T-cell (primary cell): ENCODE data around the gene NMRK2. TPM values are rescaled to one million over a fixed set of nuclear protein-coding genes. Genes with fewer than 3 reads are reported as not detected.

Experiments
- ATAC-seq, 4 experiments: fragments of 200-7000 bp in 3 of 4; fragments of 150-1000 bp in 1 of 4; cut with Tn5 transposase; replicated peaks in 1 of 4; 1 replicate in 3 of 4; 2 replicates in 1 of 4; pipeline ENCODE4 v1.10.0; 2021; ENCODE audit warnings: moderate library complexity in 3 of 4, mild to moderate bottlenecking in 2 of 4, moderate number of reproducible peaks in 1 of 4
- CTCF ChIA-PET, 2 donors: fragments of 300-600 bp; sonication (Branson Sonifier 250); formaldehyde crosslinking; loops; one replicate each; lab custom pipeline; 2022; ENCODE audit warnings: antibody characterized with exemption in 2 of 2; lab: Charles Lee
- POLR2A ChIA-PET, 2 donors: fragments of 300-600 bp; sonication (Branson Sonifier 250); formaldehyde crosslinking; loops; one replicate each; lab custom pipeline; 2022; ENCODE audit warnings: antibody characterized with exemption in 2 of 2; lab: Charles Lee
- DNase-seq, 35 experiments: peaks; one replicate each; pipeline versions ENCODE4 v3.0.0 to v3.0.0-alpha.2; 2013 to 2023
- H3K27ac ChIP-seq: one replicate; pipeline ENCODE4 v1.5.1; 2013; ENCODE audit warnings: low read length
- H3K27me3 ChIP-seq, 2 experiments: replicated peaks in 1 of 2; 1 replicate in 1 of 2; 2 replicates in 1 of 2; pipeline versions ENCODE4 v1.6.1 to v1.7.0; 2013; ENCODE audit warnings: low read length in 1 of 2, mixed read lengths in 1 of 2; ENCODE audit not compliant: control insufficient read depth in 2 of 2, insufficient read depth in 2 of 2; ENCODE audit errors: extremely low read depth in 1 of 2
- H3K36me3 ChIP-seq, 2 donors: 1 replicate in 1 of 2; 2 replicates in 1 of 2; pipeline versions ENCODE4 v1.6.1 to v1.7.0; 2013; ENCODE audit warnings: low read length in 1 of 2; ENCODE audit not compliant: control insufficient read depth in 2 of 2, insufficient read depth in 1 of 2; ENCODE audit errors: extremely low read depth in 1 of 2
- H3K4me1 ChIP-seq, 2 experiments: 1 replicate in 1 of 2; 2 replicates in 1 of 2; pipeline versions ENCODE4 v1.6.1 to v1.7.0; 2013; ENCODE audit warnings: low read length in 2 of 2, mixed read lengths in 1 of 2; ENCODE audit not compliant: insufficient read depth in 2 of 2, control insufficient read depth in 1 of 2; ENCODE audit errors: extremely low read depth in 1 of 2
- H3K4me3 ChIP-seq, 2 donors: 1 replicate in 1 of 2; 2 replicates in 1 of 2; pipeline versions ENCODE4 v1.5.1 to v1.7.0; 2013; ENCODE audit warnings: mild to moderate bottlenecking in 2 of 2, low read length in 1 of 2, moderate library complexity in 1 of 2; ENCODE audit not compliant: control insufficient read depth in 1 of 2; ENCODE audit errors: extremely low read depth in 1 of 2
- H3K9me3 ChIP-seq: 2 replicates; pipeline ENCODE4 v1.7.0; 2013
- H3K27ac Mint-ChIP-seq, 2 donors: one replicate each; pipeline ENCODE4 v1.8.0; 2020 to 2021; ENCODE audit warnings: mild to moderate bottlenecking in 2 of 2, mixed read lengths in 2 of 2
- H3K27me3 Mint-ChIP-seq, 2 donors: one replicate each; pipeline ENCODE4 v1.8.0; 2021 to 2022; ENCODE audit warnings: mixed read lengths in 2 of 2
- H3K36me3 Mint-ChIP-seq: one replicate; pipeline ENCODE4 v1.8.0; 2021; ENCODE audit warnings: mixed read lengths
- H3K4me1 Mint-ChIP-seq, 3 donors: one replicate each; pipeline ENCODE4 v1.8.0; 2020 to 2022; ENCODE audit warnings: mixed read lengths in 3 of 3, mild to moderate bottlenecking in 1 of 3
- H3K4me3 Mint-ChIP-seq, 3 donors: one replicate each; pipeline ENCODE4 v1.8.0; 2020 to 2022; ENCODE audit warnings: mild to moderate bottlenecking in 3 of 3, mixed read lengths in 3 of 3, moderate library complexity in 3 of 3
- H3K9me3 Mint-ChIP-seq, 3 donors: one replicate each; pipeline ENCODE4 v1.8.0; 2020 to 2022; ENCODE audit warnings: mixed read lengths in 3 of 3
- WGBS: methylation state at CpG from one replicate; pipeline ENCODE4 v1.1.5; 2013; ENCODE audit warnings: missing lambda C conversion rate; ENCODE audit not compliant: insufficient coverage; 5-methylcytosine and 5-hydroxymethylcytosine counted together
- total RNA-seq, 35 experiments: library from RNA in 6 of 35; stranded (reverse) in 6 of 35; fragments of 120-200 nt in 1 of 35; gene quantifications; one replicate each; pipeline versions ENCODE4 v1.2.1 to v1.2.4 and lab custom pipeline; 2013 to 2026

Gene NMRK2
- total RNA-seq, 5 donors from 2014 or later (not counting 1 experiment from before 2014, with no cell fraction given): not detected

GRCh38 chr19:3898426-3898825 lies 34.4 kb upstream of the NMRK2 start:
- Histone ChIP-seq H3K27ac (no peak overlapping the region), H3K4me3 (peak overlapping the region in 1 of 2 donors; percentile 23), H3K4me1 (peaks cover 0 to 13% of the 10 kb centered on the region in 2 experiments), H3K9me3 (peaks cover 2% of the 10 kb centered on the region), H3K36me3 (no peaks in the 10 kb centered on the region), H3K27me3 (peaks cover 0 to 26% of the 10 kb centered on the region in 2 experiments)
- H3K27ac Mint-ChIP-seq: no peak overlapping the region
- H3K4me1 Mint-ChIP-seq: peaks cover 4% of the 10 kb centered on the region in 3 donors
- ChIA-PET POLR2A (no interaction called here), CTCF (no interaction called here)
- H3K4me3 Mint-ChIP-seq: no peak overlapping the region
- H3K36me3 Mint-ChIP-seq: no peaks in the 10 kb centered on the region
- DNase-seq (no peak), ATAC-seq (no peak)
- no peaks in the 10 kb centered on the region for H3K9me3 Mint-ChIP-seq
- WGBS: 86% methylated on average over 2 of the region's 3 CpGs
- peaks cover 8 to 13% of the 10 kb centered on the region in 2 donors for H3K27me3 Mint-ChIP-seq

DNA sequence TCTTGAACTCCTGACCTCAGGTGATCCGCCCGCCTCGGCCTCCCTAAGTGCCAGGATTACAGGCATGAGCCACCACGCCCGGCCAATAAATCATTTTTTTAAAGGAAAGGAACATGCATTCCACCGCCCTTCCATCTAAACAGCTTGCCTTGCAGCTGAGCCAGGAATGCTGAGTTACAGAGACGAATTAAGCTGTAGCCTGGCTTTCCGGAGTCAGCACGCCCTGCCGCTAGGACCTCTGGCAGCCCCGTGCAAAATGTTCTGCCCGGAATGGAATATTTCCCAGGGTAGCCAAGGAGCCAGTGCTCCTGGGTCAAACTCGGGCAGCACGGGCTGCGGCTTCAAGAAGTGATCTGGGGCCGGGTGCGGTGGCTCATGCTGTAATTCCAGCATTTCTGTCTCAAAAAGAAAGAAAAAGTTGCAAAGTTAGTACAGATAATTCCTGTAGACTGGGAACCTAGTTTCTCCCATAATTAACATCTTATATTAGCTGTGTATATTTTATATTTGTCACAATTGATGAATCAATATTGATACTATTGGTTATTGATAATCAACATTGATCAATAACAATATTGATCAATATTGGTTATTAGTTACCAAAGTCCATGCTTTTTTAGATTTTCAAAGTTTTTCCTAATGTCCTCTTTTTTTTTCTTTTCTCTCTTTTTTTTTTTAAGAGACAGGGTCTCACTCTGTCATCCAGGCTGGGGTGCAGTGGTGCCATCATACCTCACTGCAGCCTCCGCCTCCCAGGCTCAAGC lies 33.2 kb upstream of the NMRK2 start:
- Histone ChIP-seq H3K9me3 (peaks cover 2% of the 10 kb centered on the region), H3K36me3 (no peaks in the 10 kb centered on the region), H3K4me3 (no peak overlapping the region), H3K27me3 (peaks cover 0 to 25% of the 10 kb centered on the region in 2 experiments), H3K4me1 (peaks cover 0 to 13% of the 10 kb centered on the region in 2 experiments), H3K27ac (no peak overlapping the region)
- ChIA-PET CTCF (no interaction called here), POLR2A (no interaction called here)
- Mint-ChIP-seq H3K9me3 (no peaks in the 10 kb centered on the region), H3K4me3 (no peak overlapping the region), H3K27ac (no peak overlapping the region), H3K4me1 (peaks cover 4% of the 10 kb centered on the region in 3 donors), H3K36me3 (no peaks in the 10 kb centered on the region), H3K27me3 (peaks cover 8 to 16% of the 10 kb centered on the region in 2 donors)
- ATAC-seq: no peak
- no peak for DNase-seq
- WGBS: 89% methylated on average over 15 of the region's 18 CpGs

GRCh38 chr19:3902317-3902973 lies 30.4 kb upstream of the NMRK2 start:
- DNase-seq: no peak
- no peak overlapping the region for H3K27ac Mint-ChIP-seq
- Histone ChIP-seq H3K4me1 (peaks cover 0 to 11% of the 10 kb centered on the region in 2 experiments), H3K27me3 (peaks cover 0 to 28% of the 10 kb centered on the region in 2 experiments), H3K9me3 (peaks cover 2% of the 10 kb centered on the region), H3K36me3 (no peaks in the 10 kb centered on the region), H3K4me3 (no peak overlapping the region), H3K27ac (no peak overlapping the region)
- WGBS: 65% methylated on average over 11 of the region's 15 CpGs
- ChIA-PET POLR2A (no interaction called here), CTCF (no interaction called here)
- no peaks in the 10 kb centered on the region for H3K9me3 Mint-ChIP-seq
- H3K4me3 Mint-ChIP-seq: no peak overlapping the region
- H3K4me1 Mint-ChIP-seq: peaks cover 4 to 7% (median 4%) of the 10 kb centered on the region in 3 donors
- no peaks in the 10 kb centered on the region for H3K36me3 Mint-ChIP-seq
- ATAC-seq: no peak
- H3K27me3 Mint-ChIP-seq: peaks cover 5 to 14% of the 10 kb centered on the region in 2 donors

GRCh38 chr19:3904233-3904632 lies 28.6 kb upstream of the NMRK2 start:
- no peaks in the 10 kb centered on the region for H3K36me3 Mint-ChIP-seq
- WGBS: 94% methylated on average over 5 of the region's 8 CpGs
- H3K27ac ChIP-seq: no peak overlapping the region
- DNase-seq: no peak
- H3K9me3 Mint-ChIP-seq: no peaks in the 10 kb centered on the region
- peaks cover 0 to 3% (median 0%) of the 10 kb centered on the region in 3 donors for H3K4me1 Mint-ChIP-seq
- H3K27me3 ChIP-seq: peaks cover 0 to 34% of the 10 kb centered on the region in 2 experiments
- H3K4me3 ChIP-seq: no peak overlapping the region
- H3K4me1 ChIP-seq: no peaks in the 10 kb centered on the region
- no peaks in the 10 kb centered on the region for H3K9me3 ChIP-seq
- H3K27ac Mint-ChIP-seq: no peak overlapping the region
- H3K27me3 Mint-ChIP-seq: peaks cover 5 to 14% of the 10 kb centered on the region in 2 donors
- ChIA-PET CTCF (no interaction called here), POLR2A (no interaction called here)
- ATAC-seq: no peak
- H3K36me3 ChIP-seq: no peaks in the 10 kb centered on the region
- H3K4me3 Mint-ChIP-seq: no peak overlapping the region

DNA sequence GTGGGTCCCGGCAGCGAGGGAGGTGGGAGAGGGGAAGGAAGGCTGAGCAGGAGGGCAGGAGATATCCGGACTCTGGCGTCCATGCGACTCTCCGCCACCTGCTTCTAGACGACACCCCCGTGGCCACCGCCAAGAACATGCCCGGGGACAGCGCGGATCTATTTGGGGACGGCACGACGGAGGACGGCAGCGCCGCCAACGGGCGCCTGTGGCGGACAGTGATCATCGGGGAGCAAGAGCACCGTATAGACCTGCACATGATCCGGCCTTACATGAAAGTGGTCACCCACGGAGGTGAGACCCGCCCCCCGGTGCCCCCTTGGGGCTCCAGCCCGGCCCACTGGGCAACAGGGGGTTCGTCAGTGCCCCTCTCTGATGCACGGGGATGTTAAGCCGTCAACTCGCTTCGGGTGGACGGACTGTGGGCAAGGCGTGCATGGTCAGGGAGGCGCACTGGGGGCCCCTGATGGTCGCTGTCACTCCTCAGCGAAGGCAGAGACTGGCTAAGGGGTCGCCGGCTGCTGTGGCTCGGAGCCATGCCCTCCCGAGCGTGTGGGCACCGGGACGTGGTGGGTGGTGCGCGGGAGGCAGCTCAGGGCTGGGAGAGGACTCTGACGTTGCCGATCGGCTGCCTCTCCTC lies 25.1 kb upstream of the NMRK2 start:
- Histone ChIP-seq H3K9me3 (no peaks in the 10 kb centered on the region), H3K36me3 (no peaks in the 10 kb centered on the region), H3K4me3 (no peak overlapping the region), H3K27me3 (peaks cover 0 to 24% of the 10 kb centered on the region in 2 experiments), H3K27ac (no peak overlapping the region), H3K4me1 (no peaks in the 10 kb centered on the region)
- ChIA-PET POLR2A (no interaction called here), CTCF (no interaction called here)
- peaks cover 0 to 3% of the 10 kb centered on the region in 2 donors for H3K27me3 Mint-ChIP-seq
- 86% methylated on average over 48 of the region's 50 CpGs for WGBS
- no peaks in the 10 kb centered on the region for H3K36me3 Mint-ChIP-seq
- ATAC-seq (no peak), DNase-seq (no peak)
- H3K27ac Mint-ChIP-seq: no peak overlapping the region
- H3K4me3 Mint-ChIP-seq: no peak overlapping the region
- peaks cover 0 to 3% (median 0%) of the 10 kb centered on the region in 3 donors for H3K4me1 Mint-ChIP-seq
- peaks cover 0 to 3% (median 0%) of the 10 kb centered on the region in 3 donors for H3K9me3 Mint-ChIP-seq

GRCh38 chr19:3908266-3909054 lies 24.4 kb upstream of the NMRK2 start:
- Histone ChIP-seq H3K4me3 (no peak overlapping the region), H3K27me3 (peaks cover 0 to 21% of the 10 kb centered on the region in 2 experiments), H3K36me3 (no peaks in the 10 kb centered on the region), H3K9me3 (no peaks in the 10 kb centered on the region), H3K4me1 (no peaks in the 10 kb centered on the region), H3K27ac (no peak overlapping the region)
- ATAC-seq (no peak), DNase-seq (no peak)
- peaks cover 0 to 3% of the 10 kb centered on the region in 2 donors for H3K27me3 Mint-ChIP-seq
- ChIA-PET CTCF (no interaction called here), POLR2A (no interaction called here)
- peaks cover 0 to 3% (median 0%) of the 10 kb centered on the region in 3 donors for H3K9me3 Mint-ChIP-seq
- H3K27ac Mint-ChIP-seq: no peak overlapping the region
- 76% methylated on average over 14 of the region's 14 CpGs for WGBS
- no peaks in the 10 kb centered on the region for H3K36me3 Mint-ChIP-seq
- no peak overlapping the region for H3K4me3 Mint-ChIP-seq
- H3K4me1 Mint-ChIP-seq: peaks cover 0 to 3% (median 0%) of the 10 kb centered on the region in 3 donors
